ENCODE results near the gene FBN2. TPM values are rescaled to one million over a fixed set of nuclear protein-coding genes. Genes with fewer than 3 reads are reported as not detected.

Gene FBN2
- total RNA-seq, 1 donor from 2014 or later = 21.4 TPM

DNA sequence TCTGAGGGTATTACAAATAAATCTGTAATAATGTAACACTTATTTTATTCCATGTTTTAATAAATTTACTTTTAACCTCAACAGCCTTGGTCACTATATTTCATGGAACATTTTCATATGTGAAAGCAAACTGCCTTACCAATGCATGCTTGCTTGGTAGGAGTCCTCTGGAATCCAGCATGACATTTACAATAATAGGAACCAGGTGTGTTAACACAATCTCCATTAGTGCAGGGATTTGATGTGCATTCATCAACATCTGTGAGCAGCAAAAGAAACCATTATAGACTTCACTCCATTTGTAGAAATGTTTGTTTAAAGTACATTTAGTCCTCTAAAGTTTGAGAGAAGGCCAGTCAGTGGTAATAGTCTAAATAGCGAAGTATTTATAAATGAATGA lies 159.4 kb downstream of the FBN2 start:
- no peak for DNase-seq (ENCODE audit: extremely low read depth, low read depth, low spot score)

DNA sequence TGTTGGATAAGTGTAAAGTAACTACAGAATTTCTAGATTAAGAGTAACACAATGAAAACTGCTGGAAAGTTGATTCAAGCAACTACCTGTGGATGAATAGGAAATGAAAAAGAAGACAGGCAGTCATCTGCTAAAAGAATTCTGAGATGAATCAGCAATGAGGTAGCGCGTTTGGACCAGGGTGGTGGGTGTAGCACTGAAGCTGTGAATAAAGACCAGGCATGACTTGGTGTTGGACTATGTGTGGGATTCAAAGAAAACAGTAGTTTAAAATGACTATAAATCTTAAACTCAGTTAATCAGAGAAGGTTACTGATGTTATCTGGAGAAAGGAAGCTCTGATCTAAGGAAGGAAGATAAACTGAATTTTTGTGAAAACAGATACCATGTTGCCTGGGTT lies 159.8 kb downstream of the FBN2 start:
- no peak for DNase-seq (ENCODE audit: extremely low read depth, low read depth, low spot score)

DNA sequence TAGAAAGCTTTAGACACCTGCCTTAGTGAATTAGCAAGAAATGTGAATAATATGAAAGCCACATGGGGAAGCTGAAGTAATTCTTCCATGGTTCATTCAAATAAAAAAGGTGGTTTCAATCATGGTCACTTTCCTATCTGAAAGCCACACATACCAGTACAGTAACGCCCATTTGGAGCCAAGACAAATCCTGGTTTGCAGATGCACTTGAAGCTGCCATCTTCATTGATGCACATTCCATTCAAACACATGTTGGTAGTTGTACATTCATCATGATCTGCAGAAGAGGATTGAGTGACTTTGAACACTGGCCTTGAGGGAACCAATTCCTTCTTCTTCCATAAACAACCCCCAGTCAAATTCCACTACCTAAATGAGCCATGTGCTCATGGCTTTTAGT lies 161.5 kb downstream of the FBN2 start:
- DNase-seq (ENCODE audit: extremely low read depth, low read depth, low spot score) = no peak

DNA sequence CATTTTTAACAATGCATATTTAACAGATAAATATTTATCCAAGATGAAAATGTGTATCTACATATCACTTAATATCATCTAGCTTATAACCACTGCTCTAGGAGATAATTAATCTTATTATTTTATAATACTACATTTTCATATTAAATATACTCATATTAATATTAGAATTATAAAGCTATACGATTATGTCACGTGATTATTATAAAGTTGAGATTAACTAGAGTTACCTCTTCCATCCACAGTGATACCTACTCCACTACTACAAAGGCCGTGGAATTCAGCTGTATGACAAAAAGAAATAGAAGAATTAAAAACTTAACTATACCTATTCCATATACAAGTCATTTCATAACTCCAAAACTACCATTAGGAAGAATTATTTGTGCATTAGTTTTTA lies 171.9 kb downstream of the FBN2 start:
- DNase-seq (ENCODE audit: extremely low read depth, low read depth, low spot score) = no peak

DNA sequence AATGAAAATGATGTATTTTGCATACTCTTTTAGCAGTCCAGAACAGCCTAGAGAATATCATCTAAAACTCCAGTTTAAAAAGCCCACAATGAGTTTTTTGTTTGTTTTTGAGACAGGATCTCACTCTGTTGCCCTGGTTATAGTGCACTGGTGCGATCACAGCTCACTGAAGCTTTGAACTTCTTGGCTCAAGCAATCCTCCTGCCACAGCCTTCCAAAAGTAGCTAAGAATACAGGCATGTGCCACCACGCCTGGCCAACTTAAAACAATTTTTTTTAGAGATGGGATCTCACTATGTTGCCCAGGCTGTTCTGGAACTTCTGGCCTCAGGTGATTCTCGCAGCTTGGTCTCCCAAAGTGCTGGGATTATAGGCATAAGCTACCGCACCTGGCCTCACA lies 175.7 kb downstream of the FBN2 start:
- no peak for DNase-seq (ENCODE audit: extremely low read depth, low read depth, low spot score)

DNA sequence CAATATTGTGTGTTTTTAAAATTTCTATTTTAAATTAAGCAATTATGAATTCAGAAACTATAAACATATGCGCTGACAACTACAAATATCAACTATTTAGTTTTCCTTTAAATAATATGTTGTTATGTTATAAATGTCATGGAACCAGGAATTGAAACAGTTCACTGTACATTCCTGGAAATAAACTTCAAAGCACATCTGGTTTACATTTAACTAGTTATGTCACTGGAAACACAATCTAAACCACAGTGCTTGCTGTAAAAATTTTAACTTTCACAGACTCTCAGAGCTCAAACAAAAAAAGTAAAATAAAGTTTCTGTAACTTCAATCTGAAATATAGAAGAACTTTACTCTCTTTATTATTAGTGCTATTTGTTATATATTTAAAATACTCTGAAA lies 179.2 kb downstream of the FBN2 start:
- DNase-seq (ENCODE audit: extremely low read depth, low read depth, low spot score) = no peak

DNA sequence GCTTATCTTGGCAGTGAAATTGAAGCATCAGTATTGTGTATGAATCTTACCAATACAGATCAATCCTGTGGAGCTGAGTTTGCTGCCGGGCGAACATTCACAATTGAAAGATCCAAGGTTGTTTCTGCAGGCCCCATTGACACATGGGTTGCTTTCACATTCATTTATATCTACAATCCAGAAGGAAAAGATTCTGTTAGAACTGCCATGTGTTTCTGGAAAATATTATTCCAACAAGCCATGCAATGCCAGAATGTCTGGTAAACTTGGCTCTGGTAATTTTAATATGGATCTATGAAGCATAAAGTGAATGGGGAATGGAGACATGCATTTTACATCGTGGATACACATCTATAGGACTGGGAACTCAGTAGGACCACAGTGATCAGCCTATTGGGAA lies 180.8 kb downstream of the FBN2 start:
- no peak for DNase-seq (ENCODE audit: extremely low read depth, low read depth, low spot score)

DNA sequence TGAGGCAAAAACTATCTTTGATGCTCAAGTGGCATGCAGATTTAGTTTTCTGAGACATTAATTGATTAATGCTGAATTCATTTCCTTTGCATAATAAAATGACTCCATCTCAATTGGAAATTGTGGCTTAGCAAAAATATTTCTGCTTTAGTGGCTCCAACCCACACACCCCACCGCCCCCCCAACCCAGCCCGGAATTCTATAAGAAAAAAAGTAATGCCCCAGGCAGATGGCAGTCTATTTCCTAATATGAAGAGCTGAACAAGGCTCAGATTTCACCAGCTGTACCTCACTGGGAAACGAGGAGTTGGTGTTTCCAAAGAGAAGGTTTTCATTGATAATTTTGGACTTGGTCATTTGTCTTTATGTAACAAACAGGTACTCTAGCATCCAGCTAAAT lies 182.1 kb downstream of the FBN2 start:
- DNase-seq (ENCODE audit: extremely low read depth, low read depth, low spot score) = no peak

DNA sequence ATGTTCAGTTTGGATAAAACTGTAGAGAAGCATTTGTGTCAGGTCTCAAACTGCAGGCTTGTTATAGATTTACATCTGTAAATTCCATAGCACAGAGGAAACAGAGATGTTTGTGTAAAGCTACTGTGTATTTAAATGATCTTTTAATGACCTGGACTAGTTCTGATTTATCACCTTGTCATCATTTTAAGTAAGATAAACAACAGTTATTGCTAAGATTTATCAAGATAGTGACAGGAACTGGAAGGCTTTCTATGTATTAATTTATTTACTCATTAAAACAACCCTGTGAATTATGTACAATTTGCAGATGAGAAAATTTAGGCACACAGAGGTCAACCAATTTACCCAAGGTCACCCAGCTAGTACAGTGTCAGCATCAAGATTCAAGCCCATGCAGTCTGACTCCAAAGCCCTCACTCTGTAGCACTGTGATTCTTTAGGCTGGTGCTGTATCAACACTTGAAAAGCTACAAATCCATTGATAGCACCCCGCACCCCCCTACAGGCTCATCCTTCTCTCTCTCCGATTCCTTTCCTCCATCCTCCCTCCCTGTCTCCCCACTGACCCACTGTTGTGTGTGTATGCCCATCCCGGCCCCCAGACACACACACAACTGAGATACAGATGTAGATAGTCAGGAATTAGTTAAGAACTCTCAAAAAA lies 184.5 kb downstream of the FBN2 start:
- DNase-seq (ENCODE audit: extremely low read depth, low read depth, low spot score) = no peak

DNA sequence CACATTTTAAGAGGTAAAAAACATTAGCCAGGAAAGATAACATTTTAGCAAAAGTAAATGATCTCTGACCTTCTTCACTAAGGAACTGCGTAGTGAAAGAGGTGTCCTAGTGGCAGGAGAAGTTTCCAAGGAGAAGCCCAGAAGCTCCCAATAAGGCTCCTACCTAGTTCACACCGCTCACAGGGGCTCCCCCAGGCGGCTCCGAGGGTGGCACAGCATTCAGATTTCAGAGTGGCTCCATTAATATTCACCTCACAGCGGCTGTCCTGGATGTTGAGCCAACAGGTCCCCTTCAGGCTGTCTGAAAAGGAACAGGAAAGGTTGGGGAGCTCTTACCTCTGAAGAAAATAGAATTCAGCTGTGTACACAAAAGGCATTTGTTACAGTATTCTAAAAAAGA lies 187.3 kb downstream of the FBN2 start:
- no peak for DNase-seq (ENCODE audit: extremely low read depth, low read depth, low spot score)

DNA sequence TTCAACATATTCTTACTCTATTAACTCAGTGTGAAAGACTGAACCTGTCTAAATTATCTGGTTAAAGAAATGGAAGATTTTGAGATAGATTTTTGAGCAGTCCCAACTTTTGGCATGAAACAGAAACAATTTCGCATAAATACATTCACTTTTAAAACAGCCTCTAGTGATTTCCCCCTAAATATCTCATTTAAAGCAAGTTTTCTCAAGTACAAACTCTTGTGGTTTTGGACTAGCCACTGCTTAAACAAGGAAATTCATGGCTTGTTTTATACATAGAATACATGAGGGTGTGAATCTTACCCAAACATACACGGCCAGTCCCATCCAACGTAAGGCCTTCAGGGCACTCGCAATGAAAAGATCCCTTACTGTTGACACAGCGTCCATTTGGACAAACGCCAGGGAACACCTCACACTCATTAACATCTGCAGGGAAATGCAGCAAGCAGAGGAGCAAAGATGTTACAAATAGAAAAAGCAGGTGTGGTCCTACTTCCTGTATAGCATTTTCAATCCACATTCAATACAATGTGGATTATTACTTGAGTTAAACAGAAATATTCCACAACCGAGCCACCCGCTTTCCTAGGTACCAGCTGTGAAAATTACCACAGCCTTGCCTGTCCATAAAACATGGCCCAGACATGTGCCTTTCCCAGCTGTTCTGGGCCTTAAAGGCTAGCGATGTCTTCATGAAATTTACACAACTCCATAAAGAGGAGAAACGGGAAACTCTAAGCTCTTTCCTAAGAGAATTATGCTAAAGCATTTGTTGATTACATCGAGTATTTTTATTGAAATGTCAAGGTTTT lies 188.8 kb downstream of the FBN2 start:
- DNase-seq (ENCODE audit: extremely low read depth, low read depth, low spot score) = no peak

DNA sequence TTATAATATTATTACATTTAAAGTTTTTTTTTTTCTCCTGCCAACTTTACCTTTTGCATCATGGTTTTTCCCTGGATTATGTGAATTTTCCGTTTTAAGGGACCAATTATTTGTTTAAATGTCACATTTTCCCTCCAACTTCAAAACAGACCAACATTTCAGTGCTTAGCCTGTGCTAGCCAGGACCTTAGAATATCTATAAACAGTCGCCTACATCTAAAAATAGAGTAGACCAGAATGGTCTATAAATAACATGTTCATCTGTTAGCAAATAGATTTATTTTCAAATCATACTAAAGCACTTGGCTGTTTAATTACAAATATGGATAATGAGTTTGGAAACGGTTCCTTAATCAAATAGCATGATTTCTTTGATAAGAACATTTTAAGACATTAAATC lies 192.0 kb downstream of the FBN2 start:
- DNase-seq (ENCODE audit: extremely low read depth, low read depth, low spot score) = no peak

DNA sequence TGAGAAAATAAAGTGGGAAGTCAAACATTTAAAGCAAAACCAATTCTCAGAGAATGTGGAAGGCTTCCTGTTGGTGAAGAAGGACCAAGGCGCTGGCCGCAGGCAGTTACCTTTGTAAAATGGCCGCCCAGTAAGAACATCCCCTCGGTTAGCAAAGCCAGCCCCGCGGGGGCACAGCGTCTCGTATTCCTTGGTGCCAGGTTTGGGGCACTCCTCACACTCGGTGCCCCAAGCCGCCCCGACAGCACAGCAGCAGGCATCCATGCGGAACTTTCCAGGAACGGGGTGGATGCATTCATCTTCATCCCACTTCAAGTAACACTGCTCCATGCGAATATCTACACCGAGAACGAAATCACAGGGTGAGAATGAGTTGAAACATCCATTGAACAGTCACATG lies 192.8 kb downstream of the FBN2 start:
- no peak for DNase-seq (ENCODE audit: extremely low read depth, low read depth, low spot score)

DNA sequence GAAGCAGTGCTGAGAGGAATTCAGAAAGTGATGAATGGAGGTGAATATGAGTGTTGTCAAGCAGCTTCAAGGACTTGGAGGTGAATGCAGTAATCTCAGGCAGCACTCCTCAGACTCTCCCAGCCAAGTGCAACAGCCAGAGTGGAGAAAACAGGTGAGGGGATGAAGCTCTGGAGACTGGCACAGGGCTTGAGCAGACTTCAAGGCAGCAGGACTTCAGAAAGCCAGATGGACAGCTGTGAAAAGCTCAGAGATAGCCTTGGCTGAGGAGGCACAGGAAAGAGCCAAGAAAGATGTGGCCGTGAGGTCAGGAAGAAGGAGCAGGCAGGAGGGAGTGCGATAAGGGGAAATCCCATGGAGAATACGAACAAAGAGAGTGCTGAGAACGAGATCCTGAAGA lies 194.9 kb downstream of the FBN2 start:
- no peak for DNase-seq (ENCODE audit: extremely low read depth, low read depth, low spot score)

DNA sequence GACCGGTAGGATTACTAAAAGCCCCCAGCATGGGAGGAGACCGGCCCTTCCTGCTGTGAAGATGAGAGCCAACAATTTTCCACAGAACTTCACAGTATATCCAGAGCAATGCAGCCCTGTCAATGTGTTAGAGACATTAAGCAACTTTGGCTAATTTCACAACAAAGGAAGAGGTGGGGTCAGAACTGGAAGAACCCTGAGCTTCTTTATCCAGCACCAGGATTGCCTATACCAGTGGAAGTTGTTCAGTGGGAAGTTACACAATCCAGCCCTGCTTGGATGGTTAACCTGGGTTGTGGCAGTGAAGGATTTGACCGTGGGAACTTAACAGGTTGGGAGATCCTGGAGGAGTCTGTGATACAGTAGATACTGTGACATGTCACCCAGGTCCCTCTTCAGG lies 197.0 kb downstream of the FBN2 start:
- no peak for DNase-seq (ENCODE audit: extremely low read depth, low read depth, low spot score)

DNA sequence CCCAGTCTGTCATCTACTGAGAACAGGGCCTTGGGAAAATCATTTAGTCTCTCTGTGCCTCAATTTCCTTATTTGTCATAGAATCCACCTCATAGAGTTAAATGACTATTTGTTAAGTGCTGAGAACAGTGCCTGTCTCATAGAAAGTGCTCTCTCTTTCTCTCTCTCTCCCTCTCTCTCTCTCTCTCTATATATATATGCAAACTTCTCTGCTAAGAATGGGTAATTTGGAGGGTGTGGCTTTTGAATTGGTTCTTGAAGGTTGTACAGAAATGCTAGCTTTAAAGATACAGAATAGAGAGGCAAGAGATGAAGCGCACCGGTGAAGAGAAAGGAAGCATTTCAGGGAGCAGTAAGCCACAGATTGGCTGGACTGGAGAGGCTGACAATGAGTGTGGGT lies 197.4 kb downstream of the FBN2 start:
- DNase-seq (ENCODE audit: extremely low read depth, low read depth, low spot score) = no peak

DNA sequence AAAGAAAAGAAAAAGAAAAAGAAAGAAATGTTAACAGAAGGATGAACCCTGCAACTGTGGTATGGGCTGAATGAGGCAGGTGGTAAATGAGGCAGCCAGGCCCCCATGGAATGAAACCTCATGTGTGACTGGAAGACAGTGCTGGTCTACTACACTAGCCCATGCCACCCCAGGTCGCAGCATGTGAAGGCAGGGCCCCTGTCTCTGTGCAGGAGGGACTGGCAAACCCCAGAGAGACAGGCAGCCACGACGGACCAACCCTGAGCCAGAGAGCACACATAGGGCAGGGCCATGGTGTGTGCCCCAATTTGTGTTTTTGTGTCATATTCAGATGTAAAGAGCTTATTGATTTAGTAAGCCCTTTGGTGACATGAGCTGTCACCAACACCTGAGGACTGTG lies 198.5 kb downstream of the FBN2 start:
- DNase-seq (ENCODE audit: extremely low read depth, low read depth, low spot score) = no peak

DNA sequence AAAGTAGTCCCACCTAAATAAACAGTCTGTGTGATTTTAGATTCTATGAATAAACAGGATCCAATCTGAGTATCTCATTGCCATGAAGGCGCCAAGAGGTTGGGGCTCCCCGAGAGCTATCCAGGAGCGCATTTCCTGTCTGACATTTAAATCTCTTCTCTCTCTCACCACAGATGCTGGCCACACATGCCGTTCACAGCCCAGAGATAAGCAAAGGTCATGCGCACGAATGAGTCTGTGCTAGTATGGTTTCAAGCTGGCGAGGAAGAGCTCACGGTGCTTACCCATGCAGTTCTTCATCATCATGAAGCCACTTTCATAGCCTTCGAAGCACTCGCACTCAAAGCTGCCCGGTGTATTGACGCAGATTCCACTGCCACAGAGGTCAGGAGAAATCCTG lies 199.4 kb downstream of the FBN2 start:
- no peak for DNase-seq (ENCODE audit: extremely low read depth, low read depth, low spot score)

DNA sequence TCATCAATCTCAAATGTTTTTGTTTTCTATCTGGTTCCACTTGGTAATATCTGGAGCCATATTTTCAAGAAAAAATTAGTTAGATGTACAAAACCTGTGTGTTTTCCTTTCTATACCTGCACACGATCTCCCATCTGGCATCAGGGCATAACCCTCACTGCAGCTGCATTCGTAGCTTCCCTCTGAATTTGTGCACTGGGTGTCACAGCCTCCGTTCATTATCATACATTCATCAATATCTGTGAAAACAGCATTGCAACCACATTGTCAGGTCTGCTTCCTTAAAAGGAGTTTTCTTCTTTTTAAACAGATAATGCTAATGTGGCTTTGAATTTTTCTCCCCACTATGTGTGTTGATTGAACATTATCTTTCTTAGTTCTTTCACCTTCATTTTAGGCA lies 202.7 kb downstream of the FBN2 start:
- DNase-seq (ENCODE audit: extremely low read depth, low read depth, low spot score) = no peak

DNA sequence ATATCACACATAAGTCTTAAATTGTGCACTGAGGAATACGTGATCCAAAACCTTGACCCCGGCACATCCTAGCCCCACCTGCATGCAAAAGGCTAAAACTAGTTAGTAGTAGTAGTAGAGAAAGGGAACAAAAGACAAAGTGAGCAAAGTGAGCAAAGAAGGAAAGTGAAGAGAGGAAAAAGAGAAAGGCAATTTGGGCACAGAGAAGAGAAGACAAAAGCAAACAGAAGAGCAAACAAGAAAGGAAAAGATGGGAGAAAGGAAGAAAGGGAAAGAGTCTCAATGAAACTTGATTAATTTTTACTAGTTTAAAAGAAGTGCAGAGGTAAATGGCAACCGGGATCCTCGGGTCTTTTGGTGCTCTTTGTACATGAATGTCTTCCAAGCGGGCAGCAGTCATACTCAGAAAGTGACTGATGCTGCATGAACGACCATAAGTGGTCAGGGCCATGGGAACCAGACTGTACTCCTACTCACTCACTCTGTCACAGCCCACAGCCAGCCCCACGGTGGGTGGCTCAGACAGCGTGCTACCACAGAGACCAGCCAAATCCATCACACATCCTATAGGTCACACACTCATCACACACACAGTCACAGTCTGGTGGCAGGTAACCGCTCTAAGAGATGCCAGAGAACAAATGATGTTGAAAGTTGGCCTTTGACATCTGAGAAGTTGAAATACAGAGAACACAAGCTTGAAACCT lies 203.9 kb downstream of the FBN2 start:
- no peak for DNase-seq (ENCODE audit: extremely low read depth, low read depth, low spot score)

DNA sequence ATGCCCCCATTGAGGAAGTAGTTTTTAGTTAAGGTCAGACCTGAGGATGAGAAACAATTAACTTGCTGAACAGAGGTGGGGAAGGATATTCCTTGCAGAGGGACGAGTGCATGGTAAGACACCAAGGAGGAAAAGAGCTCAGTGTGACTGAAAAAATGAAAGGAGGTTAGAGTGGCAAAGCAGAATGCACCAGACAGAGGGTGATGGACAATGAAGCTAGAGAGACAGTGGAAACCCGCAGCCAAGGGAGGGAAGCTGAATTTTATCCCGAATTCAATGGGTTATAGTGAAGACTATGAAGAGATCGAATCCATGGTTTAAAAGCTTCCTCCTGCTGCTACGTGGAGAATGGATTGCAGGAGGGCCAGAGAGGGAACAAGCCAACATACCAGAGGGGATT lies 206.8 kb downstream of the FBN2 start:
- no peak for DNase-seq (ENCODE audit: extremely low read depth, low read depth, low spot score)

DNA sequence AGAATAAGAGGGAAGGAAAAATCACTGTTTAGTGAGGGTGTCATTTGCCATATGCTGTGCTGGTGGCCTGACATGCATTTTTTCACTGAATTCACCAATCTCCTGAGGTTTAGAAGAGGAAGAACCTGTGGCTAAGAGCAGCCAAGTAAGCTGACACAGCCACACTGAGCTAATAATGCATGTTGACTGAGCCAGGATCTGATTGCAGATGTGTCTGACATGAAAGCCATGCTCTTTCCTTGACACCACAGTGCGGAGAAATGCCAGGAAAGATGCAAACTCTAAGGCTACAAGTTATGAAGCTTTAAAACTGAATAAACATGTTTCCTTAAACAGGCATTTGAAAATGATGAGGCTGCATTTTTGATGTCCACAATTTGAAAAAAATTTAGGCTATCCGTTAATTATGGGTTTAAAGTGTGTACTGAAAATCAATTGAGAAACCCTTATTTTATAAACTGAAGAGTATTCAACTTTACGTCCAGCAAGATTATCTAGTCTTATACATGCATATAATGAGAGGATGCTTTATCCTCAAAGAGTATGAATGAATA lies 208.6 kb downstream of the FBN2 start:
- no peak for DNase-seq (ENCODE audit: extremely low read depth, low read depth, low spot score)

Data from glomerular endothelial cell (primary cell).